ENCODE data around the gene PRDM16.

PRDM16 gene

DNA sequence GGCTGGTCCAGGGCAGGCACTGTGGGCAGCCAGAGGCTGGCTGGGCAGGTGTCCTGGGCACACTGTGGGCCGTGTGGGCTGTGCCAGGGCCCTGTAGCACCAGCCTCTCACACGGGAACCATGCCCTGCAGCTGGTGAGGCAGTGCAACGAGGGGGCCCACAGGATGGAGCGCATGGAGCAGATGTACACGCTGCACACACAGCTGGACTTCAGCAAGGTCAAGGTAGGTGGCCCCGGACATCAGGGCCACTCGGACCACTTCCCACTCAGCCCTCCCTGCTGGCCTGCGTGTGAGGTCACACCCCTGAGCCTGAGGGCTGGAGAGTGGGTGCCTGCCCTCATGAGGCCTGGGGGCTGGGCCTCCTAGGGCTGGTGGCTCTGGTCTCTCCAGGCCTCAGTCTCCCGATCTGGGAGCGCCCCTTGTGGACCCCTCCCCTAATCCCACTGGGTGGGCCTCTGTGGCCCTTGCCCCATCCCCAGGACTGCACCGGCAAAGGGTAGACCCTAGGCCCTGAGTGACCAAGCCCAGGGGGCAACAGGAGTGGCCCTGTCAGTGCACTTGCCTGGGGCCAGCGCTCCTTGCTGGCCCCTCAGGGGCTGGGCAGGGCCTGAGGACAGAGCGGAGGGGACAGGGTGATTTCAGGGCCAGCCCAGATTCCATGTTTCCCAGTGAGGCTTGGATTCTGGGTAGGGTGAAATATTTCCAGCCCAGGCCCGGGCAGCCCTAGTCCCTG is 407.0 kb downstream of the PRDM16 start:
- no peak for DNase-seq (ENCODE audit: low read depth)

DNA sequence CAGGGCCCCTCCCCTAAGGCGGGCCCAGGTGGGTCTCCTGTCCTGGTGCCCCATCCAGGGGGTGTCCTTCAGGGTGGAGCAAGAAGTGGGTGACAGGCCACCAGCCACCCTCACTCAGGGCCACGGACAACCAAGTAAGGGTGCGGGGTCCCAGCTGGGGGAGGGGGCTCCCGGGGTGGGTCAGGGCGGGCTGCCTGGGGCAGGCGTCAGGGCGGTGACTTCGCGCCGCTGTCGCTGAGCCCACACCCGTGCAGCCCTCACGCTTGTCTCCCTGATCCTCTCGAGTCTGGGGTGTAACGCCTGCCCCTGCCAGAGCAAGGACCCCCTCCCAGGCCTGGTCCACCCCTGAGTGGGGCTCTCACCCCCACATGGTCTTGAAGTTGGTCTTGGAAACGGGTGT is 407.7 kb downstream of the PRDM16 start:
- DNase-seq (ENCODE audit: low read depth): no peak

DNA sequence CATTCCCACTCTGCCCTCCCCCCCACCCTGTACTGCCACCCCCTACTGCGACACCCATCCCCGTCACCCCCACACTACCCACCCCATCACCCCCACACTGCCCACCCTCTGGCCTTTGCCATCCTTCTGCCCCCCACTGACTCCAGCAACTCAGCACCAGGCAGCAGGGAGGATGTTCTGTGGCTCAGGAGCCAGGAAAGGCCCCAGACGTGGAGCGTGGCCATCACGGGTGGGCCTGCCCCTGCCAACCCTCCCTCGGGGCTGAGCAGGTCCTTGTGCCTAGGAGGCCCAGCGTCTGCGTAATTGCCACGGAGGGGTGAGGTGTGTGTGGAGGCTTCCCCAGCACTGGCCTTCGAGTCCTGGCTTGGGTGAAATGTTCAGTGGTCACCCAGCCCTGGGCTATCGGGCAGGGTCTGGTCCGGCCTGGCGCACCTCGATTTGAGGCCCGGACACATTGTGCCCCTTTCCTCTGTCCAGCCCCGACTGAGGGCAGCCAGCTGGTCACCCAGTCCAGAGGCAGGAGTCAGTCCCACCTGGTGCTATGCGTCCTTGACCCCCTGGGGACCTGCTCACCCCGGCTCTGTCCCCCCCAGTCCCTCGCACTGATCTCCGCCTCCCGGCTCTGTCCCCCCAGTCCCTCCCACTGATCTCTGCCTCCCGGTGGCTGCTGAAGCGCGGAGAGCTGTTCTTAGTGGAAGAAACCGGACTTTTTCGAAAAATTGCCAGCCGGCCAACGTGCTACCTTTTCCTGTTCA is 408.4 kb downstream of the PRDM16 start:
- DNase-seq (ENCODE audit: low read depth): no peak

DNA sequence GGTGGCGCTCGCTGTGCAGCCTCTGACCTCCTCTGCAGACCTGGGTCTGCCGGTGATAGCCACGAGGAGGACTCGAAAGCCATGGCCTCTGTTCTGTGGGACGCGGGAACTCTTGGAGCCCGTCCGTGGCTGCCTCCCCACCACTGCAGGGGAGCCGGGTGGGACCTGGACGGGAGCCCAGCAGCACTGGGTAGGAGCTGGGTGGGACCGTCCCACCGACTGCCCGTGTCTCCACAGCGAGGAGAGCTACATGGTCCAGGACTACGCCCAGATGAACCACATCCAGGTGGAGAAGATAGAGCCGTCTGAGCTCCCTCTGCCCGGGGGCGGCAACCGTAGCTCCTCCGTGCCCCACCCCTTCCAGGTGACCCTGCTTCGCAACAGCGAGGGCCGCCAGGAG is 409.2 kb downstream of the PRDM16 start:
- DNase-seq (ENCODE audit: low read depth): no peak

DNA sequence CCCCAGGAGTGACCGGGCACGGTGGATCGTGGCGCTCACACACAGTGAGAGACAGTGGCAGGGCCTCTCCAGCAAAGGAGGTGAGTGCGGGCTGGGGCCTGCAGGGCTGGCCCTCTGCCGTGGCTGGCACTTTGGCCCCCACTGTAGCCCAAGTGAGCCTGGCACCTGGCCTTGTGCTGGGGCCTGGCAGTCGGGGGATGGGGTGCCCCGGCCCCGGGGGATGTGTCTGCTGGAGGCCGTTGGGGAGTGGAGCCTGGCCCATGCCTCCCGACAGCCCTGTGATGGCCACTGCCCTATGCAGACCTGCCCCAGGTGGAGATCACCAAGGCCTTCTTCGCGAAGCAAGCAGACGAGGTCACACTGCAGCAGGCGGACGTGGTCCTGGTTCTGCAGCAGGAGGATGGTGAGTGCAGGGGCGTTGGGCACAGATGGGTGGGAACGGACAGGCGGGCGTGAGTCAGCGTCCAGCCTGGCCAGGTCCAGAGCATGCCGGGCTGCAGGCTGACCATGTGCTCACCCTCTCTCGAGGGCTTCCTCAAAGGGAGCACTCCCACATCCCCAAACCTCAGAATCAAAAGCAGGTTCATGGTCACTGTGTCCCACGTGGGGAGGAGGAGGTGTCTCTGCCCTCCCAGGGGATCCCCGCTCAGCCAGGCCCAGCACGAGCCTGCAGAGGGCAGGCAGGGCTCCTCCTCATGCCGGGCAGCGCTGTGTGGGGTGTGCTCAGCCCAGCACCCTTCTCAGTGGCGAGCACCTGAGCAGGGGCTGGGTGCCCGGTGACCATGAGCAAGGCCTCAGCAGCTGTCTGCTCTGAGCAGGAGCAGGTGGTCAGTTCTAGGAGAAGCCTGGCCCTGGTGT is 410.7 kb downstream of the PRDM16 start:
- DNase-seq (ENCODE audit: low read depth): no peak

DNA sequence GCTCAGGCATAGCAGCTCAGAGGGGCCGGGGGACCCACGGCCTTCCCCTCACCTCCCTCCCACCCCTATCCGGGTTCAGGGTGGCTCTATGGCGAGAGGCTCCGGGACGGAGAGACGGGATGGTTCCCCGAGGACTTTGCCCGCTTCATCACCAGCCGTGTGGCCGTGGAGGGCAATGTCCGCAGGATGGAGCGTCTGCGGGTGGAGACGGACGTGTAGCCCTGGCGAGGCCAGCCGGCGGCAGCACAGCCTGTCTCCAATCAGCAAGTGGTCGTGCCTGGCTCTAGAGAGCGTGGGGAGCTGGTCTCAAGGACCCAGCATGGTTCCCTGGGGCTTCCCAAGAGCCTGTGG is 411.3 kb downstream of the PRDM16 start:
- no peak for DNase-seq (ENCODE audit: low read depth)

DNA sequence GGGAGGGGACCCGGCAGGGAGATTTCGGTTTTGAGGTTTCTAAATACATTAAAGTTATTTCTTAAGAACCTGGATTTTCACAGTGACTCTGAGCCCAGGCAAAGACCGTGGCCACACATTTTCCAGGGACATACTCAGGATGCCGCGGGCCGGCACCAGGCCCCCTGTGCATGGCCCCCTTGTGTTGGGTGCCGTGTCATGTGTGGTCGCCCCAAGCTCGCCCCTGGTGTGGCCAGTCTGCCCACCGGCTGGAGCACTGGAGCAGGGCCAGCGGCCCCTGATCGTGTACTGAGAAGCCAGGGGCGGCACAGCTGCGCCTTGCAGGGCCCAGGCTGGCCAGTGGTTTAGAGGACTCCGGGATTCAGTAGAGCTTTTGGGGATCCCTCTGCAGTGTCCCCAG is 412.0 kb downstream of the PRDM16 start:
- no peak for DNase-seq (ENCODE audit: low read depth)

DNA sequence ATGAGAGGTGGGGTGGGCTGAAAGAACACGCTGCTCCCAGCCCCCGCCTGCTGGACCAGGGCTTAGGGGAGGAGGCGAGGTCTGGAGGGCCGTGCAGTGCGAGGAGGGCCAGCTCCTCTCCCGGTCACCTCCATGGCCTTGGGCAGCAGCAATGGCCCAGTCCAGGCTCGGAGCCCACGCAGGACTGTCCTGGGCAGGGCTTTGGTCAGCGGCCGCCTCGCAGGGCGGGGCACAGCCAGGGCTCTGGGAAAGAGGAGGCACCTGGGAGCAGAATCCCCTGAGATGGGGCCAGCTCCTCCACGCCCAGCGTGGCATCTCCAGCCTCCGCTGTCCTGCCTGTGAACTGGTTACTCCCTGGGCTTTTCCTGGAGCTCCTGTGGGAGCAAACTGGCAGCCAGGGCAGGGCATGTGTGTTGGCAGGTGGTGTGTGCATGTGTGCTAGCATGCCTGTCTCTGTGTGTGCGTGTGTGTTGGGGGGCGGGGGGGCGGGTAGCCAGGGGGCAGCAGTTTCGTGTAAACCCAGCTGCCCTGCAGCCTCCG is 412.9 kb downstream of the PRDM16 start:
- no peak for DNase-seq (ENCODE audit: low read depth)

DNA sequence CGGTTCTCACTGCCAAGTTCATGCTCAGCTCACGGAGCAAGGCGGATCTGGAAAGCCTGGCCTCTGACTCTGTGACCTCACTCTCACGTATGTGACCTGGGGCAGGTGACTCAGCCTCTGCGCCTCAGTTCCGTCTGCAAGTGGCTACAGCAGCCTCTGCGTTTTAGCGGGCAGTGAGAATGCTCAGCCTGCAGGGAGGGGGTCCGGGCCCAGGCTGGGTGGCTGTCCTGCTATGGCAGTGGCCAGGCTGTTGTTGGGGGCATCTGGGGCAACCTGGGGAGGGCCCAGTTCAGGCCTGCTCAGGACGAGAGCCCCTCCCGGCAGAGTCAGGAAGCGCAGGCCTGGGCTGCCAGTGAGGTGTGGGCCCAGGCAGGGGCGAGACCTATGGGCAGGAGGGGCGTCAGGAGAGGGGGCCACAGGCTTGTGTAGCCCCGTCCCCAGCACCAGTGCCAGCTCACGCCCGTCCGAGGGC is 413.4 kb downstream of the PRDM16 start:
- no peak for DNase-seq (ENCODE audit: low read depth)

DNA sequence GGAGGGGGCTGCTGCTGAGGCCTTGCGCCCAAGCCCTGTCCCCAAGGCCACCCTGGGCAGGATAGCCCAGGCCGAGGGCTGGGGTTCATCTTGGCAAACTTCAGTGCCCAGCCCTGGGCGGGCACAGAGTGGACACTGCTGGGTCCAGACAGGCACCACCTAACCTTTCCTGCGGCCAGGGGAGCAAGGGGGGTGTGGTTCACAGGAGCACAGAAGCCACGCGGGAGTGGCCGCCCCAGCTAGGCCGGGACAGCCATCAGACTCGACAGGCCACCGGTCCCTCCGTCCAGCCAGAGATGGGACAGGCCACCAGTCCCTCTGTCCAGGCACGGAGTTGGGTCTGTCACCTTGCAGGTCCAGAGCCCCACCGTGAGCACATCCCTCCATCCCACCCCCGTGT is 414.4 kb downstream of the PRDM16 start:
- DNase-seq (ENCODE audit: low read depth): no peak

DNA sequence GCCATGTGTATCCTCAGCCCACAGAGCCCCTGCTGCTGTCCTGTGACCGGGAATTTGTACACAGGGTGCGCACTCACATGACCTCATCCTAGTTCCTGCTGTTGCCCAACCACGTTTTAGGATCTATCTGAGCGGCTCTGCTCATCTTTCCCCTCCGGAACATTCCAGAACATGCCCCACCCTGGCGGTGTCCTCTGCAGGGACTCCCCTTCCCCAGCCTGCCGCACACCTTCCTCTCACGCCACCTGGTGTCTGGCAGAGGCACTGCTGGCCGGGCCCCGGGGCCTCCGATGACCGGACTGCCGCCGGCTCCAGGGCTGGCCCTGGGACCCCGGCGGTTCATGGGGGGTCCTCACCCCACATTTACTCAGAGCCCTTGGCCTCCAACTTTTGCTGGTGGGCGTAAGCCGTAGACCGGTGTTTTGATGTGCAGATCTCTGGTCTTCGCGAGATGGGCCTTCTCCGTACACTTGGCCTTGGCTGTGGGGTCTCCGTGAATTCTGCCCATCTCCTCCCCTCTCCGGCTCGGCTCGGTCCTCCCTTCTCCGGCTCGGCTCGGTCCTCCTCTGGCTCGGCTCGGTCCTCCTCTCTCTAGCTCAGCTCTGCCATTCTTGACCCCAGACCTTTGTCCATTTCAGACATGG is 414.9 kb downstream of the PRDM16 start:
- DNase-seq (ENCODE audit: low read depth): no peak

DNA sequence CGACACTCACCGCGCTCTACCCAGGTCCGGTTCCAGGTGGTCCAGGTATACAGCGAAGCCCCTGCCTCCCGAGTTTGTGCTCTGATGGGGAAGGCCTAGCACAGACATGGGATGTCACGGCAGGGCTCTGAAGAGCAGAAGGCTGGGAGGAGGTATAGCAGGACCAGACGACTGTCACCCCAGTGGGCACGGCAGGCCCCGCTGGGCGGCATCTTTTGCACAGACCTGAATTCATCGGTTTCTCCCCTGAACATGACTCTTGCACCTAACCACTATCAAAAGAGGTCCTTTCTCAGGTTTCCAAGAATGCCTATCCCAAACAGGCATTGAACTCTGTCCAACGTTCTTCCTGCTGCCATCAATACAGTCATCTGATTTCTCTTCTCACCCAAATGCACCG is 416.0 kb downstream of the PRDM16 start:
- no peak for DNase-seq (ENCODE audit: low read depth)
